Endothelial cell of umbilical vein (primary cell): ENCODE measurements around the gene CDHR4. TPM values are rescaled to one million over a fixed set of nuclear protein-coding genes. Genes with fewer than 3 reads are reported as not detected.

Experiments
- BruUV-seq: library from RNA; stranded (reverse); fragments of 400-500 nt; replicated peaks from 2 replicates; lab custom pipeline; 2021; lab: Mats Ljungman, UMichigan
- CTCF ChIA-PET: fragments of 300-600, 350-600 bp; sonication (Branson Sonifier 250); formaldehyde crosslinking; loops from one replicate; lab custom pipeline; 2021; ENCODE audit warnings: antibody characterized with exemption, inconsistent platforms; lab: Charles Lee
- POLR2A ChIA-PET: fragments of 300-600, 350-600 bp; sonication (Branson Sonifier 250); formaldehyde crosslinking; loops from one replicate; lab custom pipeline; 2021; ENCODE audit warnings: antibody characterized with exemption, inconsistent platforms; lab: Charles Lee
- DNase-seq: peaks from one replicate; pipeline ENCODE4 v3.0.0-alpha.2; 2011; ENCODE audit warnings: low read depth, low spot score
- FAIRE-seq: peaks from 2 replicates; lab custom pipeline; 2011; peaks lifted over from hg19 to GRCh38; lab: Jason Lieb, UNC
- H2AFZ ChIP-seq: 2 replicates; pipeline ENCODE4 v1.6.0; 2012; ENCODE audit warnings: low read depth, low read length, control low read depth, inconsistent platforms
- H3K27ac ChIP-seq: 2 replicates; pipeline ENCODE4 v1.5.1; 2011; ENCODE audit warnings: low read depth, mild to moderate bottlenecking, control low read depth, low read length, moderate library complexity; ENCODE audit not compliant: insufficient read depth
- H3K27me3 ChIP-seq, 2 experiments: 2 replicates each; pipeline versions ENCODE4 v1.6.0 to v1.6.1; 2011; ENCODE audit warnings: low read length in 2 of 2, mixed read lengths in 1 of 2; ENCODE audit not compliant: control insufficient read depth in 2 of 2, insufficient read depth in 2 of 2
- H3K36me3 ChIP-seq, 2 experiments: 2 replicates in 1 of 2; 3 replicates in 1 of 2; pipeline ENCODE4 v1.5.1; 2011; ENCODE audit warnings: low read length in 2 of 2, mild to moderate bottlenecking in 1 of 2, moderate library complexity in 1 of 2; ENCODE audit not compliant: control insufficient read depth in 2 of 2, insufficient read depth in 2 of 2; ENCODE audit errors: extremely low read depth in 1 of 2
- H3K4me1 ChIP-seq: 3 replicates; pipeline ENCODE4 v1.5.1; 2011; ENCODE audit warnings: mild to moderate bottlenecking, low read length; ENCODE audit not compliant: control insufficient read depth, insufficient read depth; ENCODE audit errors: extremely low read depth
- H3K4me2 ChIP-seq: 2 replicates; pipeline ENCODE4 v1.6.1; 2011; ENCODE audit warnings: low read length, control low read depth, mixed read lengths; ENCODE audit not compliant: insufficient read depth
- H3K4me3 ChIP-seq, 3 experiments: fragments of 200-600 bp in 1 of 3; sonication (generic), shearing (Covaris generic) in 1 of 3; replicated peaks in 1 of 3; 2 replicates each; pipeline ENCODE4 v1.5.1; 2011 to 2016; ENCODE audit warnings: control low read depth in 3 of 3, low read length in 3 of 3, mild to moderate bottlenecking in 2 of 3, inconsistent platforms in 1 of 3, low read depth in 1 of 3, moderate library complexity in 1 of 3; ENCODE audit not compliant: insufficient read depth in 1 of 3
- H3K79me2 ChIP-seq: 2 replicates; pipeline ENCODE4 v1.6.0; 2012; ENCODE audit warnings: low read length, inconsistent platforms; ENCODE audit not compliant: control insufficient read depth, insufficient read depth
- H3K9ac ChIP-seq: replicated peaks from 2 replicates; pipeline ENCODE3; 2011; ENCODE audit warnings: low read length, control low read depth; ENCODE audit not compliant: insufficient read depth; ENCODE audit errors: extremely low read depth
- H3K9me1 ChIP-seq: replicated peaks from 3 replicates; pipeline ENCODE4 v1.6.0; 2011; ENCODE audit warnings: mild to moderate bottlenecking, low read length; ENCODE audit not compliant: control insufficient read depth, insufficient read depth; ENCODE audit errors: extremely low read depth
- H3K9me3 ChIP-seq: replicated peaks from 2 replicates; pipeline ENCODE4 v1.5.1; 2012; ENCODE audit warnings: low read length, inconsistent platforms; ENCODE audit not compliant: control insufficient read depth, insufficient read depth
- H4K20me1 ChIP-seq: replicated peaks from 2 replicates; pipeline ENCODE3; 2011; ENCODE audit warnings: mild to moderate bottlenecking, low read length; ENCODE audit not compliant: control insufficient read depth, insufficient read depth; ENCODE audit errors: extremely low read depth
- FOS ChIP-seq: IDR thresholded peaks from 2 replicates; pipeline ENCODE4 v1.6.1; 2011; ENCODE audit warnings: mild to moderate bottlenecking, low read length, moderate library complexity, borderline replicate concordance; ENCODE audit not compliant: insufficient read depth
- POLR2A ChIP-seq: IDR thresholded peaks from 2 replicates; pipeline ENCODE4 v1.6.1; 2012; ENCODE audit warnings: low read depth, mild to moderate bottlenecking, control low read depth, low read length
- POLR2AphosphoS5 ChIP-seq: IDR thresholded peaks from 2 replicates; pipeline ENCODE4 v1.6.1; 2012; ENCODE audit warnings: low read depth, mild to moderate bottlenecking, control low read depth, low read length, moderate library complexity; ENCODE audit not compliant: insufficient read depth
- dilution Hi-C: fragments of 300-500 bp; cut with MboI; formaldehyde crosslinking; loops from one replicate; pipeline ENCODE4 v1.15.0; 2019; ENCODE audit warnings: low sequenced_read_pairs; ENCODE audit not compliant: extremely low pct_ligation_motif_present
- intact Hi-C: fragments of 100-400 bp; cut with micrococcal nuclease; formaldehyde crosslinking; loops from one replicate; pipeline ENCODE4 v1.10.0; 2022
- polyA plus RNA-seq, 4 experiments: library from polyadenylated mRNA; depleted of rRNA in 3 of 4; stranded (reverse) in 3 of 4; unstranded in 1 of 4; fragments of >200 nt; gene quantifications; 2 replicates each; pipeline versions ENCODE4 v1.2.1 to v1.2.3, GENCODE V29; 2011 to 2012; ENCODE audit warnings: missing spikeins in 1 of 4
- total RNA-seq: library from RNA; stranded (reverse); gene quantifications from 2 replicates; pipeline ENCODE4 v1.2.3, GENCODE V29; 2021
- TF ChIP-seq, protein P1 (sequence below), 2 donors: IDR thresholded peaks; 1 replicate in 1 of 2; 2 replicates in 1 of 2; pipeline ENCODE4 v1.5.1; 2011; ENCODE audit warnings: low read length in 2 of 2, mild to moderate bottlenecking in 2 of 2, moderate library complexity in 2 of 2, control low read depth in 1 of 2, inconsistent platforms in 1 of 2, low read depth in 1 of 2; ENCODE audit not compliant: insufficient read depth in 1 of 2; ENCODE audit errors: extremely low read depth in 1 of 2
- TF ChIP-seq, protein P2 (sequence below): IDR thresholded peaks from 2 replicates; pipeline ENCODE4 v1.6.1; 2011; ENCODE audit not compliant: insufficient read depth, insufficient read length

The CDHR4 gene
- total and polyA plus RNA-seq, 2 donors (not counting 3 experiments of a cell fraction or from before 2014, with no cell fraction given) = 0.19 TPM; not detected in 1

DNA sequence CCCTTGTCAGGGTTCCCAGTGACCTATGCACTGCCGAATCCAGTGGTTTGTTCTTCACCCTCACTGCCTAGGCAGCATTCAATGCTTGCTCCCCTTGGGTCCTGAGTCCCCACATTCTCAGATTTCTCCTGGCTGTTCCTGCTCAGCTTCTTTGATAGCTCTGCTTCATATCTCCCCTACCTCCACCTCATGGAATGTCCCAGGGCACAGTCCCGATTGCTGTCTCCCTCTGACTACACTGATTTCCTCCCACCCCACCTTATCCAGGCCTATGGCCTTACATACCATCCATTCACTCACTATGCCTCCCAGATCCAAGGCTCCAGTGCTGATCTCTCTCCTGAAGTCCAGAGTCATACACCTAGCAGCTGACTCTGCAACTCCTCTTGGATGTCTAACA, 1.5 kb upstream of the CDHR4 start:
- POLR2A ChIA-PET = no interaction called here
- H2AFZ ChIP-seq = no peak overlapping the region

More for the DNA sequence above, 1.5 kb upstream of the CDHR4 start:
- intact Hi-C loops = loop anchor here (5.0 kb wide), 2 partner anchors 99 to 286 kb away; partner anchors contain the start of gene RBM5
- no peak for FAIRE-seq
- no peak for TF ChIP-seq FOS
- TF ChIP-seq POLR2A = no peak
- TF ChIP-seq, protein P1, sequence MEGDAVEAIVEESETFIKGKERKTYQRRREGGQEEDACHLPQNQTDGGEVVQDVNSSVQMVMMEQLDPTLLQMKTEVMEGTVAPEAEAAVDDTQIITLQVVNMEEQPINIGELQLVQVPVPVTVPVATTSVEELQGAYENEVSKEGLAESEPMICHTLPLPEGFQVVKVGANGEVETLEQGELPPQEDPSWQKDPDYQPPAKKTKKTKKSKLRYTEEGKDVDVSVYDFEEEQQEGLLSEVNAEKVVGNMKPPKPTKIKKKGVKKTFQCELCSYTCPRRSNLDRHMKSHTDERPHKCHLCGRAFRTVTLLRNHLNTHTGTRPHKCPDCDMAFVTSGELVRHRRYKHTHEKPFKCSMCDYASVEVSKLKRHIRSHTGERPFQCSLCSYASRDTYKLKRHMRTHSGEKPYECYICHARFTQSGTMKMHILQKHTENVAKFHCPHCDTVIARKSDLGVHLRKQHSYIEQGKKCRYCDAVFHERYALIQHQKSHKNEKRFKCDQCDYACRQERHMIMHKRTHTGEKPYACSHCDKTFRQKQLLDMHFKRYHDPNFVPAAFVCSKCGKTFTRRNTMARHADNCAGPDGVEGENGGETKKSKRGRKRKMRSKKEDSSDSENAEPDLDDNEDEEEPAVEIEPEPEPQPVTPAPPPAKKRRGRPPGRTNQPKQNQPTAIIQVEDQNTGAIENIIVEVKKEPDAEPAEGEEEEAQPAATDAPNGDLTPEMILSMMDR (IDR thresholded peaks at IDR 0.05; ENCODE audit: extremely low read depth in 1 of 2, insufficient read depth in 1 of 2, low read depth in 1 of 2, low read length in 2 of 2) = no peak
- TF ChIP-seq, protein P2, sequence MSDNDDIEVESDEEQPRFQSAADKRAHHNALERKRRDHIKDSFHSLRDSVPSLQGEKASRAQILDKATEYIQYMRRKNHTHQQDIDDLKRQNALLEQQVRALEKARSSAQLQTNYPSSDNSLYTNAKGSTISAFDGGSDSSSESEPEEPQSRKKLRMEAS = no peak
- TF ChIP-seq POLR2AphosphoS5 = no peak
- Histone ChIP-seq H3K36me3 (peaks cover 0 to 2% of the 10 kb centered on the region in 2 experiments), H3K79me2 (no peaks in the 10 kb centered on the region), H3K4me1 (peaks cover 23% of the 10 kb centered on the region), H3K9me3 (no peaks in the 10 kb centered on the region), H3K27me3 (no peaks in the 10 kb centered on the region), H4K20me1 (no peaks in the 10 kb centered on the region), H3K9me1 (no peaks in the 10 kb centered on the region), H3K4me2 (no peak overlapping the region), H3K27ac (no peak overlapping the region), H3K4me3 (no peak overlapping the region), H3K9ac (no peak overlapping the region)
- CTCF ChIA-PET = interaction anchor here (1.3 to 12.4 kb wide), 3 partner anchors 19 to 36 kb away, joined by 6 to 545 read pairs (median 7); no protein-coding TSS in a partner anchor
- dilution Hi-C loops = no loop called here
- DNase-seq = no peak
- BruUV-seq = no TSS peak
